Heart right ventricle (tissue), 16 donors: ENCODE data around the gene C4BPB. TPM values are rescaled to one million over a fixed set of nuclear protein-coding genes. Genes with fewer than 3 reads are reported as not detected.

Experiments used
- ATAC-seq, 8 donors: fragments of 200-7000 bp; cut with Tn5 transposase; one replicate each; pipeline ENCODE4 v1.9.1; 2020; ENCODE audit warnings: mild to moderate bottlenecking in 8 of 8, moderate library complexity in 8 of 8, moderate number of reproducible peaks in 1 of 8
- DNase-seq, 2 donors: peaks; one replicate each; pipeline ENCODE4 v3.0.0-alpha.2; 2020
- H3K27ac ChIP-seq, 10 donors: fragments of 200-600 bp; sonication (generic) in 2 of 10; one replicate each; pipeline versions ENCODE4 v1.5.0 to v1.8.0; 2020 to 2022; ENCODE audit warnings: mild to moderate bottlenecking in 3 of 10
- H3K27me3 ChIP-seq, 7 donors: fragments of 200-600 bp; one replicate each; pipeline ENCODE4 v1.8.0; 2021 to 2022; ENCODE audit warnings: mild to moderate bottlenecking in 2 of 7
- H3K36me3 ChIP-seq, 9 donors: fragments of 200-600 bp; sonication (generic) in 1 of 9; one replicate each; pipeline versions ENCODE4 v1.5.0 to v1.8.0; 2020 to 2022; ENCODE audit warnings: mild to moderate bottlenecking in 2 of 9
- H3K4me1 ChIP-seq, 9 donors: fragments of 200-600 bp; sonication (generic) in 1 of 9; one replicate each; pipeline versions ENCODE4 v1.5.0 to v1.8.0; 2020 to 2022; ENCODE audit warnings: mild to moderate bottlenecking in 4 of 9
- H3K4me3 ChIP-seq, 10 donors: fragments of 200-600 bp; sonication (generic) in 2 of 10; one replicate each; pipeline versions ENCODE4 v1.5.0 to v1.8.0; 2020 to 2022; ENCODE audit warnings: mild to moderate bottlenecking in 7 of 10, moderate library complexity in 2 of 10
- H3K9me3 ChIP-seq, 11 donors: fragments of 200-600 bp in 10 of 11; sonication (generic) in 2 of 11; one replicate each; pipeline versions ENCODE4 v1.5.0 to v1.8.0; 2013 to 2022; ENCODE audit warnings: mild to moderate bottlenecking in 2 of 11, control low read depth in 1 of 11, moderate library complexity in 1 of 11
- WGBS, 2 donors: extraction: QIAGEN DNeasy Blood & Tissue Kit; methylation state at CpG; one replicate each; pipeline ENCODE4 v1.1.7; 2013; ENCODE audit warnings: inconsistent platforms in 1 of 2; 5-methylcytosine and 5-hydroxymethylcytosine counted together
- intact Hi-C, 10 donors: fragments of 100-400 bp; cut with DNase I; formaldehyde crosslinking; loops; one replicate each; pipeline versions ENCODE4 v1.11.1 to v1.14.2; 2022
- polyA plus RNA-seq, 2 donors: library from polyadenylated mRNA; stranded (reverse); fragments of 200-250 nt; gene quantifications; one replicate each; pipeline ENCODE4 v1.2.3, GENCODE V29; 2013
- total RNA-seq, 10 donors: library from RNA; stranded (reverse); fragmentation: NEBNext Ultra II Directional in 3 of 10; extraction: Animal tissue kit (Norgen Biotek cat#: 25700) in 3 of 10; gene quantifications; one replicate each; pipeline versions ENCODE4 v1.2.1 to v1.2.4, GENCODE V29; 2021 to 2023
- TF ChIP-seq, protein P1 (sequence below), 9 donors: fragments of 200-600 bp; sonication (generic) in 2 of 9; IDR thresholded peaks; one replicate each; pipeline versions ENCODE4 v1.5.0 to v1.8.0; 2021 to 2022; ENCODE audit warnings: antibody characterized with exemption in 9 of 9, mild to moderate bottlenecking in 5 of 9, moderate library complexity in 1 of 9
- donor health status: Arrhythmogenic right ventricular cardiomyopathy.
- donor health status: ischemic (EF 13 %, LVEDD 7.1; RV severe dilation, severe dysfunction).
- donor health status: healthy with polysubstance abuse.
- donor health status: DM: no; HTN: yes; CAD: no.
- donor health status: DM: no; HTN: no; CAD: no.
- donor health status: ischemic (EF 25% LVEDD 6.9; RV normal size, moderate dysfunction).
- donor health status: ischemic (EF 25% LVEDD 5.7; RV mildly dilated, moderate dysfunction).
- donor health status: healthy.
- donor health status: DM: yes; HTN: yes; CAD: no.
- donor health status: Ischemic cardiomyopathy.
- donor health status: ischemic (EF 35%, LVEDD 5.7; RV mildly dilated, moderate dysfunction).
- donor health status: nonischemic (EF 11% LVEDD 7.7; RV severe dilation, severe dysfunction).
- donor health status: DM: yes; HTN: yes; CAD: no.
- donor health status: PGD.
- donor health status: ischemic (EF 29% LVEDD 5.4; RV normal size, mild dysfunction).
- donor health status: nonischemic (EF 23%, LVEDD 6.1; RV moderate dilation, normal function).

The C4BPB gene
- total and polyA plus RNA-seq, 12 donors, result 0.06 to 1.7 (median 0.53) TPM; not detected in 8

DNA sequence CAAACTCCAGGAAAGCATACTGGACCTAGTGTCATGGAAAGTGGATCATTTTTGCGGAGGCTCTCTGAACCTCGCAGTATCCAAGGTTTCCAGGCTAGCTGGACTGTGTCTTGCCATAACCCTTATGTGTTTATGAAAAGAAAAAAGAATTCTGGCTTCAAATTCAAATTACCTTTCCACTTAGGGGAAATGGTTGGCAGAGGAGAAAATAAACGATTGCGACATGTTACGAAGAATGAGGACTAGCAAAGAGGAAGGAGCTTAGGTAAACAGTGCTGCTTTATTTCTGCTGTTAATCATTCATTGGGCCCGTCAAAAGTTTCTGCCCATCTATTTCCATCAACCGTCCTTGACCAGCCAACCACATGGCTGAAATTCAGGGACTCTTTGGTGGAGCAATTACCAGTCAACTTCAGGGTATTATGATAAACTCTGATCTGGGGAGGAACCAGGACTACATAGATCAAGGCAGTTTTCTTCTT, 15.3 kb downstream of the C4BPB start, which contains the start of gene C4BPA:
Gene C4BPA, plus strand, starts transcription at position 342 of the 482 bp plus-strand sequence. CDS start 8,793 bp downstream, outside the sequence.
- ATAC-seq, result no peak
- intact Hi-C loops, result no loop called here

DNA sequence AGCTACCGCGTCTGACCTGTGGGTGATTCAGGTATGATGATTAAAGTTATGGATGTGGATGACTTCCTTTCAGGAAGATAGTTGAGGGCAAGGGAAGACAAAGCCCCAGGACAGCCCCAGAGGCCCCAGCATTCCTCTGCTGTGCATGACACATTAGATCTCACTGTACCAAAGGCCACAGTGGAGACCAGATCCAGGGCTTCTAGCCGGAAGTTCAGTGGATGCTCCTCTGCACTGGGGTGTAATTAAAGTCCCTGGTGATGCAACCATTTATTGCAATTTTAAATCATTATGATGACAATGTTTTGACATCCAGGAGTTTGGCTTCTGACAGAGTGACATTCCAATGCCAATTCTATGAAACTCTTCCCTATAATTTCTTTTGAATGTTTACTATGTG, 20.3 kb downstream of the C4BPB start:
- TF ChIP-seq, protein P1, sequence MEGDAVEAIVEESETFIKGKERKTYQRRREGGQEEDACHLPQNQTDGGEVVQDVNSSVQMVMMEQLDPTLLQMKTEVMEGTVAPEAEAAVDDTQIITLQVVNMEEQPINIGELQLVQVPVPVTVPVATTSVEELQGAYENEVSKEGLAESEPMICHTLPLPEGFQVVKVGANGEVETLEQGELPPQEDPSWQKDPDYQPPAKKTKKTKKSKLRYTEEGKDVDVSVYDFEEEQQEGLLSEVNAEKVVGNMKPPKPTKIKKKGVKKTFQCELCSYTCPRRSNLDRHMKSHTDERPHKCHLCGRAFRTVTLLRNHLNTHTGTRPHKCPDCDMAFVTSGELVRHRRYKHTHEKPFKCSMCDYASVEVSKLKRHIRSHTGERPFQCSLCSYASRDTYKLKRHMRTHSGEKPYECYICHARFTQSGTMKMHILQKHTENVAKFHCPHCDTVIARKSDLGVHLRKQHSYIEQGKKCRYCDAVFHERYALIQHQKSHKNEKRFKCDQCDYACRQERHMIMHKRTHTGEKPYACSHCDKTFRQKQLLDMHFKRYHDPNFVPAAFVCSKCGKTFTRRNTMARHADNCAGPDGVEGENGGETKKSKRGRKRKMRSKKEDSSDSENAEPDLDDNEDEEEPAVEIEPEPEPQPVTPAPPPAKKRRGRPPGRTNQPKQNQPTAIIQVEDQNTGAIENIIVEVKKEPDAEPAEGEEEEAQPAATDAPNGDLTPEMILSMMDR (IDR thresholded peaks at IDR 0.05), result no peak
- peaks cover 0 to 30% (median 0%) of the 10 kb centered on the region in 7 donors for H3K27me3 ChIP-seq
- no peak for ATAC-seq
- DNase-seq, result no peak
- H3K4me1 ChIP-seq, result no peaks in the 10 kb centered on the region
- intact Hi-C loops, result no loop called here
- H3K9me3 ChIP-seq, result no peaks in the 10 kb centered on the region
- WGBS, 2 donors, result 91 to 94% methylated on average over 3 of the region's 3 CpGs
- H3K36me3 ChIP-seq, result no peaks in the 10 kb centered on the region
- no peak overlapping the region for H3K27ac ChIP-seq
- no peak overlapping the region for H3K4me3 ChIP-seq

More for the DNA sequence above, 15.3 kb downstream of the C4BPB start, which contains the start of gene C4BPA:
- H3K4me3 ChIP-seq, result no peak within 1 kb of the TSS
- no peak within 1 kb of the TSS for H3K27ac ChIP-seq
- H3K9me3 ChIP-seq, result no peaks in the 10 kb centered on the region
- peaks cover 0 to 18% (median 0%) of the 10 kb centered on the region in 7 donors for H3K27me3 ChIP-seq
- 86 to 93% methylated on average over 7 of the region's 7 CpGs for WGBS, 2 donors
- H3K4me1 ChIP-seq, result no peaks in the 10 kb centered on the region
- TF ChIP-seq, protein P1 (IDR thresholded peaks at IDR 0.05), result no peak
- DNase-seq, result no peak
- H3K36me3 ChIP-seq, result no peaks in the 10 kb centered on the region

DNA sequence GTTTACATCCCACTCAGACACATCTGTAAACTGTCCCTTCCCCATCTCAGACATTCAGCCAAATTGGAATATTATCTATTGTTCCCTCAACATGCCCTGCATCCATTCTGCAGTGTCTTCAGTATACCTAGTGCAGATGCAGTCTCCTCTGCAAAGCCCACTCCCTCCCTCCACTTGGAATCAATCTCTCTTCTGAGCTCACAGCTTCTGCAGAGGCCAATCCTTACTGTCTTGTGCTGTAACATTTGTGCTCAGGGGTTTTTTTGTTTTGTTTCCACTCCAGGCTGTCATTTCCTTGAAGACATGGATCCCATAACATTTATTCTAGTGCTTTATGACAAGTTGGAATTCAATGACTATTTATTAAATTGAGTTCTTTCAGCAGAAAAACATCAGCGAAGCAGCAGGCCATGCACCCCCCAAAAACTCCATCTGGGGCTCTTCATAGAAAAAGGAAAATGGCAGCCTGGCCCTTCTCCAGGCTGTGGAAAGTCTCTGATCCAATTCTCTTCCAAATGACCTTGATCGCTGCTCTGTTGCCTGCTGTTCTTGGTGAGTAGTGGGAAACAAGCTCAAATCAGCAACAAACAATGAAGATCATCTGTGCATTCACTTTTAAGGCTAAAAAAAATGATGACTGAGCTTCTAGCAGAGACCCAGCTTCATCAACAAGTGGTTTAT, 24.1 kb downstream of the C4BPB start:
- TF ChIP-seq, protein P1 (IDR thresholded peaks at IDR 0.05), result no peak
- Histone ChIP-seq H3K4me1 (no peaks in the 10 kb centered on the region), H3K27ac (no peak overlapping the region), H3K4me3 (no peak overlapping the region), H3K36me3 (no peaks in the 10 kb centered on the region), H3K27me3 (peaks cover 0 to 24% (median 0%) of the 10 kb centered on the region in 7 donors), H3K9me3 (no peaks in the 10 kb centered on the region)
- intact Hi-C loops, result no loop called here
- DNase-seq, result no peak
- no peak for ATAC-seq
- 69 to 70% methylated on average over 2 of the region's 2 CpGs for WGBS, 2 donors

DNA sequence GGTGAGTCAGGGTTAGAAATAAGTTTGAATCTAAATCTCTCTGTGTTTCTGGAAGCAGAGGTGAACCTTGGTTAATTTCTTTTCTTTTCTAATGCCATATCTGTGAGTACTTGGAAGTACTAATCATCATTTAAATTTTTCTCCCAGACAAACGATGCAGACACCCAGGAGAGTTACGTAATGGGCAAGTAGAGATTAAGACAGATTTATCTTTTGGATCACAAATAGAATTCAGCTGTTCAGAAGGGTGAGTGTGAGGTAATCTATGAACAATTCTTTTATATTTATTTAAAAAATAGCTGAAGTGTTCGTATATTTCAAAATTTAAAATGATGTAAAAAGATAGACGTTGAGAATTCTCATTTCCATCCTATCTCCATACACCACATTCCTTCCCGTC, 26.6 kb downstream of the C4BPB start:
- intact Hi-C loops, result no loop called here
- Histone ChIP-seq H3K9me3 (no peaks in the 10 kb centered on the region), H3K4me1 (no peaks in the 10 kb centered on the region), H3K4me3 (no peak overlapping the region), H3K27ac (no peak overlapping the region), H3K27me3 (peaks cover 0 to 2% (median 0%) of the 10 kb centered on the region in 7 donors), H3K36me3 (no peaks in the 10 kb centered on the region)
- DNase-seq (no peak), ATAC-seq (no peak)
- 60 to 65% methylated on average over 5 of the region's 5 CpGs for WGBS, 2 donors
- TF ChIP-seq, protein P1 (IDR thresholded peaks at IDR 0.05), result no peak
